WTC11 (cell line): Measurements from ENCODE around the gene TMEM59. TPM values are rescaled to one million over a fixed set of nuclear protein-coding genes. Genes with fewer than 3 reads are reported as not detected.

ENCODE experiments used
- ATAC-seq: fragments of 200-7000 bp; cut with Tn5 transposase; 2 replicates; pipeline ENCODE4 v1.10.0; 2021; ENCODE audit warnings: mild to moderate bottlenecking, moderate library complexity
- CTCF ChIA-PET: fragments of 300-600 bp; sonication (Branson Sonifier 250); formaldehyde crosslinking; loops from one replicate; lab custom pipeline; 2021; ENCODE audit warnings: antibody characterized with exemption; lab: Charles Lee
- POLR2A ChIA-PET: fragments of 350-600 bp; sonication (Branson Sonifier 250); formaldehyde crosslinking; loops from one replicate; lab custom pipeline; 2021; ENCODE audit warnings: antibody characterized with exemption; lab: Charles Lee
- DNase-seq: peaks from one replicate; pipeline ENCODE4 v3.0.0; 2021; ENCODE audit warnings: low spot score
- H3K27ac Mint-ChIP-seq: 2 replicates; pipeline ENCODE4 v1.8.0; 2021; ENCODE audit warnings: mixed read lengths
- H3K27me3 Mint-ChIP-seq: 2 replicates; pipeline ENCODE4 v1.8.0; 2021; ENCODE audit warnings: low read depth, mild to moderate bottlenecking, moderate library complexity, mixed read lengths
- H3K36me3 Mint-ChIP-seq: 2 replicates; pipeline ENCODE4 v1.8.0; 2021; ENCODE audit warnings: mixed read lengths
- H3K4me1 Mint-ChIP-seq: 2 replicates; pipeline ENCODE4 v1.8.0; 2022; ENCODE audit warnings: mixed read lengths
- H3K4me3 Mint-ChIP-seq: 2 replicates; pipeline ENCODE4 v1.8.0; 2021; ENCODE audit warnings: mild to moderate bottlenecking, moderate library complexity, mixed read lengths
- H3K9me3 Mint-ChIP-seq: 2 replicates; pipeline ENCODE4 v1.8.0; 2021; ENCODE audit warnings: mixed read lengths
- AR ChIP-seq: fragments of 250-450 bp; sonication (Bioruptor Pico); IDR thresholded peaks from 2 replicates; pipeline ENCODE4 v1.9.0; 2021; ENCODE audit warnings: mild to moderate bottlenecking
- ATF1 ChIP-seq: sonication (generic); formaldehyde crosslinking; IDR thresholded peaks from 2 replicates; pipeline ENCODE4 v1.8.1; 2023; ENCODE audit warnings: mild to moderate bottlenecking, moderate library complexity, missing genetic modification reagents
- CTCF ChIP-seq: fragments of 200-600 bp; IDR thresholded peaks from 2 replicates; pipeline ENCODE4 v1.8.0; 2022; ENCODE audit warnings: antibody characterized with exemption
- E2F5 ChIP-seq: sonication (generic); formaldehyde crosslinking; IDR thresholded peaks from 2 replicates; pipeline ENCODE4 v1.8.1; 2022; ENCODE audit warnings: mild to moderate bottlenecking, moderate library complexity, missing genetic modification reagents
- GABPB1 ChIP-seq: sonication (generic); formaldehyde crosslinking; IDR thresholded peaks from 2 replicates; pipeline ENCODE4 v1.8.1; 2023; ENCODE audit warnings: mild to moderate bottlenecking, missing genetic modification reagents
- GRHL2 ChIP-seq: fragments of 250-450 bp; sonication (Bioruptor Pico); IDR thresholded peaks from 2 replicates; pipeline ENCODE4 v1.8.0; 2022; ENCODE audit warnings: mild to moderate bottlenecking, moderate library complexity; ENCODE audit not compliant: insufficient replicate concordance, severe bottlenecking
- IRF1 ChIP-seq: sonication (generic); formaldehyde crosslinking; IDR thresholded peaks from 2 replicates; pipeline ENCODE4 v1.8.0; 2023; ENCODE audit warnings: missing genetic modification reagents
- MLX ChIP-seq: sonication (generic); formaldehyde crosslinking; IDR thresholded peaks from 2 replicates; pipeline ENCODE4 v1.8.1; 2023; ENCODE audit warnings: mild to moderate bottlenecking, missing genetic modification reagents, moderate library complexity
- NR1H2 ChIP-seq: sonication (generic); formaldehyde crosslinking; IDR thresholded peaks from 2 replicates; pipeline ENCODE4 v1.9.0; 2021; ENCODE audit warnings: mild to moderate bottlenecking, moderate library complexity, missing genetic modification reagents
- ZNF138 ChIP-seq: sonication (generic); formaldehyde crosslinking; conservative IDR thresholded peaks from 2 replicates; pipeline ENCODE4 v1.8.1; 2022; ENCODE audit warnings: mild to moderate bottlenecking, moderate library complexity, missing genetic modification reagents
- ZNF425 ChIP-seq: fragments of 250-450 bp; sonication (Bioruptor Pico); conservative IDR thresholded peaks from 2 replicates; pipeline ENCODE4 v1.9.0; 2021; ENCODE audit warnings: mild to moderate bottlenecking
- total RNA-seq: library from RNA; stranded (reverse); gene quantifications from 3 replicates; pipeline ENCODE4 v1.2.3, GENCODE V29; 2021

TMEM59 gene
- total RNA-seq, 1 experiment from 2014 or later = 122 TPM

GRCh38 chr1:54081306-54082270, 28.6 kb upstream of the TMEM59 start (continued):
- no peak for TF ChIP-seq ZNF425 (CRISPR knock-in tag)
- no peak for TF ChIP-seq ZNF138 (CRISPR knock-in tag)
- TF ChIP-seq ATF1 (CRISPR knock-in tag) = no peak
- peak; percentile 82 for TF ChIP-seq CTCF
- TF ChIP-seq GRHL2 (CRISPR knock-in tag) = no peak
- TF ChIP-seq E2F5 = no peak
- no peak for TF ChIP-seq NR1H2
- no peak for TF ChIP-seq IRF1
- no peak for TF ChIP-seq MLX (CRISPR knock-in tag)

- TF ChIP-seq GABPB1 (CRISPR knock-in tag) = 0 out of 2 replicates have a peak, but pooled peaks have one; percentile 17
- TF ChIP-seq NR1H2 = no peak
- TF ChIP-seq AR (CRISPR knock-in tag) = no peak
These were observed 27.6 kb upstream of the TMEM59 start for GRCh38 chr1:54080598-54081049.

More at GRCh38 chr1:54080598-54081049, 27.6 kb upstream of the TMEM59 start:
- DNase-seq (no peak), ATAC-seq (no peak)
- POLR2A ChIA-PET = interaction anchor here (0.5 to 1.2 kb wide), 2 partner anchors 28 to 465 kb away, joined by 3 to 6 read pairs; partner anchors contain the start of gene TMEM59
- Mint-ChIP-seq H3K36me3 (no peaks in the 10 kb centered on the region), H3K27me3 (no peaks in the 10 kb centered on the region; the same call in 1 of the 2 replicates), H3K27ac (no peak overlapping the region), H3K4me1 (peaks cover 8% of the 10 kb centered on the region), H3K4me3 (no peak overlapping the region), H3K9me3 (no peaks in the 10 kb centered on the region)
- CTCF ChIA-PET = interaction anchor here (1.8 to 3.0 kb wide), 4 partner anchors 16 to 135 kb away, joined by 8 to 50 read pairs (median 18); partner anchors contain the start of genes IFT25 and LRRC42
